Pons (tissue), 1 donor: ENCODE data around the gene GCLC.
"Not testable (repeated sequence)": the region's sequence is repeated elsewhere in the genome, so short reads cannot be mapped to it uniquely, and the experiment has no call there.

ENCODE experiments used
- DNase-seq: peaks from one replicate; pipeline ENCODE4 v3.0.0-alpha.2; 2016; ENCODE audit warnings: low spot score

The GCLC gene

GRCh38 chr6:53556986-53557715, 12.2 kb upstream of the GCLC start:
- no peak for DNase-seq

- not testable (repeated sequence) for DNase-seq
Measured at GRCh38 chr6:53553600-53553999, 8.7 kb upstream of the GCLC start.

- not testable (repeated sequence) for DNase-seq
Measured at GRCh38 chr6:53551681-53552080, 6.8 kb upstream of the GCLC start.

- peak; percentile 96 for DNase-seq
Measured at GRCh38 chr6:53547811-53548496, 3.1 kb upstream of the GCLC start.

GRCh38 chr6:53547166-53547810, 2.4 kb upstream of the GCLC start:
- no peak for DNase-seq

GRCh38 chr6:53546281-53546680, 1.4 kb upstream of the GCLC start:
- DNase-seq = no peak

GRCh38 chr6:53544217-53544469, 758 bp downstream of the GCLC start:
- no peak for DNase-seq

GRCh38 chr6:53543359-53544216, 1.3 kb downstream of the GCLC start:
- no peak for DNase-seq

- DNase-seq = no peak
Measured at GRCh38 chr6:53541900-53542299, 3.0 kb downstream of the GCLC start.

GRCh38 chr6:53540129-53540692, 4.7 kb downstream of the GCLC start:
- no peak for DNase-seq

GRCh38 chr6:53539561-53539960, 5.3 kb downstream of the GCLC start:
- no peak for DNase-seq

- no peak for DNase-seq
Measured at GRCh38 chr6:53536561-53536960, 8.3 kb downstream of the GCLC start.

GRCh38 chr6:53532942-53533341, 12.0 kb downstream of the GCLC start:
- DNase-seq = no peak

- DNase-seq = no peak
Measured at GRCh38 chr6:53532061-53532797, 12.7 kb downstream of the GCLC start.

- DNase-seq = no peak
Measured at GRCh38 chr6:53530780-53531386, 14.0 kb downstream of the GCLC start.

GRCh38 chr6:53530346-53530745, 14.6 kb downstream of the GCLC start:
- DNase-seq = no peak

- no peak for DNase-seq
Measured at GRCh38 chr6:53529324-53530036, 15.4 kb downstream of the GCLC start.

- no peak for DNase-seq
Measured at GRCh38 chr6:53528107-53528506, 16.8 kb downstream of the GCLC start.

GRCh38 chr6:53527249-53527765, 17.6 kb downstream of the GCLC start:
- DNase-seq = peak; percentile 49

GRCh38 chr6:53526000-53526399, 18.9 kb downstream of the GCLC start:
- peak; percentile 84 for DNase-seq
